Large intestine (tissue), 3 donors: ENCODE data around the gene GOT2. TPM values are rescaled to one million over a fixed set of nuclear protein-coding genes. Genes with fewer than 3 reads are reported as not detected.
"Not testable (repeated sequence)": the region's sequence is repeated elsewhere in the genome, so short reads cannot be mapped to it uniquely, and the experiment has no call there.

Experiments used
- DNase-seq, 2 donors: peaks; one replicate each; pipeline versions ENCODE4 v3.0.0 to v3.0.0-alpha.2; 2013
- H3K27ac ChIP-seq: one replicate; pipeline ENCODE4 v1.5.1; 2013; ENCODE audit warnings: low read length
- H3K27me3 ChIP-seq: 2 replicates; pipeline ENCODE4 v1.6.1; 2013; ENCODE audit warnings: low read length; ENCODE audit not compliant: control insufficient read depth, insufficient read depth
- H3K36me3 ChIP-seq: 2 replicates; pipeline ENCODE4 v1.6.1; 2013; ENCODE audit warnings: low read length; ENCODE audit not compliant: control insufficient read depth, insufficient read depth
- H3K4me1 ChIP-seq: one replicate; pipeline ENCODE4 v1.6.1; 2013; ENCODE audit warnings: low read length; ENCODE audit not compliant: control insufficient read depth, insufficient read depth
- H3K4me3 ChIP-seq: one replicate; pipeline ENCODE4 v1.5.1; 2013; ENCODE audit warnings: low read length
- H3K9me3 ChIP-seq: one replicate; pipeline ENCODE4 v1.6.1; 2013; ENCODE audit warnings: mild to moderate bottlenecking, low read depth, low read length, moderate library complexity; ENCODE audit not compliant: control insufficient read depth
- WGBS: methylation state at CpG from one replicate; pipeline ENCODE4 v1.1.5; 2013; ENCODE audit warnings: low lambda C conversion rate; ENCODE audit not compliant: insufficient coverage; 5-methylcytosine and 5-hydroxymethylcytosine counted together
- polyA plus RNA-seq: library from polyadenylated mRNA; unstranded; fragments of 120-200 nt; gene quantifications from one replicate; pipeline ENCODE4 v1.2.1, GENCODE V29; 2013

GOT2 gene
- polyA plus RNA-seq, 1 donor = 55.8 TPM

GRCh38 chr16:58723109-58723508 is 11.0 kb downstream of the GOT2 start:
- no peaks in the 10 kb centered on the region for H3K27me3 ChIP-seq
- H3K36me3 ChIP-seq = peaks cover 36% of the 10 kb centered on the region
- no peak for DNase-seq
- H3K9me3 ChIP-seq = no peaks in the 10 kb centered on the region
- WGBS = 50% methylated on average over 1 of the region's 3 CpGs
- no peak overlapping the region for H3K4me3 ChIP-seq
- no peaks in the 10 kb centered on the region for H3K4me1 ChIP-seq
- no peak overlapping the region for H3K27ac ChIP-seq

- Histone ChIP-seq H3K27ac (no peak overlapping the region), H3K9me3 (no peaks in the 10 kb centered on the region), H3K36me3 (peaks cover 66% of the 10 kb centered on the region), H3K4me1 (no peaks in the 10 kb centered on the region), H3K27me3 (no peaks in the 10 kb centered on the region), H3K4me3 (no peak overlapping the region)
- no peak for DNase-seq
- WGBS = 80% methylated on average over 1 of the region's 13 CpGs
These were observed 16.1 kb downstream of the GOT2 start for GRCh38 chr16:58717994-58718393.

- Histone ChIP-seq H3K9me3 (no peaks in the 10 kb centered on the region), H3K27me3 (no peaks in the 10 kb centered on the region), H3K27ac (no peak overlapping the region), H3K4me1 (no peaks in the 10 kb centered on the region), H3K36me3 (peaks cover 66% of the 10 kb centered on the region), H3K4me3 (no peak overlapping the region)
- 100% methylated on average over 2 of the region's 8 CpGs for WGBS
- DNase-seq = no peak
These were observed 17.6 kb downstream of the GOT2 start for GRCh38 chr16:58716468-58716867.

GRCh38 chr16:58713742-58714141 is 20.4 kb downstream of the GOT2 start:
- Histone ChIP-seq H3K9me3 (no peaks in the 10 kb centered on the region), H3K27me3 (no peaks in the 10 kb centered on the region), H3K27ac (no peak overlapping the region), H3K4me3 (no peak overlapping the region), H3K36me3 (peaks cover 63% of the 10 kb centered on the region), H3K4me1 (no peaks in the 10 kb centered on the region)
- no peak for DNase-seq
- no CpG with 5 or more reads among the region's 1 CpG for WGBS

- 100% methylated on average over 1 of the region's 7 CpGs for WGBS
- H3K9me3 ChIP-seq = no peaks in the 10 kb centered on the region
- no peaks in the 10 kb centered on the region for H3K27me3 ChIP-seq
- H3K4me3 ChIP-seq = no peak overlapping the region
- peaks cover 51% of the 10 kb centered on the region for H3K36me3 ChIP-seq
- H3K27ac ChIP-seq = no peak overlapping the region
- DNase-seq = no peak
- no peaks in the 10 kb centered on the region for H3K4me1 ChIP-seq
These were observed 24.8 kb downstream of the GOT2 start for GRCh38 chr16:58709333-58709732.

GRCh38 chr16:58699151-58699550 is 35.0 kb downstream of the GOT2 start:
- WGBS = 100% methylated on average over 3 of the region's 4 CpGs
- H3K4me3 ChIP-seq = no peak overlapping the region
- H3K27ac ChIP-seq = no peak overlapping the region
- DNase-seq = no peak
- H3K9me3 ChIP-seq = no peaks in the 10 kb centered on the region
- no peaks in the 10 kb centered on the region for H3K4me1 ChIP-seq
- H3K27me3 ChIP-seq = no peaks in the 10 kb centered on the region
- no peaks in the 10 kb centered on the region for H3K36me3 ChIP-seq

GRCh38 chr16:58695368-58695767 is 38.7 kb downstream of the GOT2 start:
- Histone ChIP-seq H3K9me3 (peaks cover 3% of the 10 kb centered on the region), H3K4me3 (no peak overlapping the region), H3K36me3 (no peaks in the 10 kb centered on the region), H3K27me3 (no peaks in the 10 kb centered on the region), H3K27ac (no peak overlapping the region), H3K4me1 (no peaks in the 10 kb centered on the region)
- no CpG with 5 or more reads among the region's 1 CpG for WGBS
- no peak for DNase-seq

GRCh38 chr16:58692450-58692849 is 41.7 kb downstream of the GOT2 start:
- no peaks in the 10 kb centered on the region for H3K4me1 ChIP-seq
- DNase-seq = no peak
- WGBS = no CpG with 5 or more reads among the region's 1 CpG
- peaks cover 3% of the 10 kb centered on the region for H3K9me3 ChIP-seq
- H3K27me3 ChIP-seq = no peaks in the 10 kb centered on the region
- H3K27ac ChIP-seq = no peak overlapping the region
- no peaks in the 10 kb centered on the region for H3K36me3 ChIP-seq
- no peak overlapping the region for H3K4me3 ChIP-seq

GRCh38 chr16:58686985-58687706 is 47.0 kb downstream of the GOT2 start:
- not testable (repeated sequence) for H3K27ac ChIP-seq, H3K4me3 ChIP-seq, H3K36me3 ChIP-seq, DNase-seq, H3K9me3 ChIP-seq, H3K27me3 ChIP-seq
- 89% methylated on average over 3 of the region's 8 CpGs for WGBS
- H3K4me1 ChIP-seq = peaks cover 12% of the 10 kb centered on the region

GRCh38 chr16:58685084-58685449 is 49.0 kb downstream of the GOT2 start:
- DNase-seq = no peak
- WGBS = no CpG with 5 or more reads among the region's 6 CpGs
- no peak overlapping the region for H3K27ac ChIP-seq

More at GRCh38 chr16:58685084-58685449, 49.0 kb downstream of the GOT2 start:
- Histone ChIP-seq H3K9me3 (no peaks in the 10 kb centered on the region), H3K4me3 (peak overlapping the region; percentile 76), H3K36me3 (peaks cover 8% of the 10 kb centered on the region), H3K4me1 (peaks cover 12% of the 10 kb centered on the region), H3K27me3 (no peaks in the 10 kb centered on the region)
